Sigmoid colon (tissue), 7 donors: ENCODE results near the gene QRFPR. TPM values are rescaled to one million over a fixed set of nuclear protein-coding genes. Genes with fewer than 3 reads are reported as not detected.

Experiments used
- DNase-seq: peaks from one replicate; pipeline ENCODE4 v3.0.0-alpha.2; 2019
- H3K27ac ChIP-seq, 4 donors: fragments of 200-600 bp; sonication (generic); one replicate each; pipeline ENCODE4 v1.5.1; 2016 to 2019; ENCODE audit warnings: mild to moderate bottlenecking in 1 of 4
- H3K27me3 ChIP-seq, 3 donors: fragments of 200-600 bp; sonication (generic); one replicate each; pipeline ENCODE4 v1.5.1; 2019; ENCODE audit warnings: mild to moderate bottlenecking in 1 of 3
- H3K36me3 ChIP-seq, 4 donors: fragments of 200-600 bp; sonication (generic); one replicate each; pipeline ENCODE4 v1.5.1; 2016 to 2019
- H3K4me1 ChIP-seq, 4 donors: fragments of 200-600 bp; sonication (generic); one replicate each; pipeline ENCODE4 v1.5.1; 2017 to 2019
- H3K4me3 ChIP-seq, 4 donors: fragments of 200-600 bp; sonication (generic); one replicate each; pipeline ENCODE4 v1.5.1; 2017 to 2019; ENCODE audit warnings: mild to moderate bottlenecking in 2 of 4, moderate library complexity in 1 of 4
- H3K9me3 ChIP-seq, 4 donors: fragments of 200-600 bp in 3 of 4; sonication (generic) in 3 of 4; one replicate each; pipeline versions ENCODE4 v1.5.1 to v1.6.1; 2013 to 2019
- EP300 ChIP-seq, 4 donors: sonication (generic); formaldehyde crosslinking; IDR thresholded peaks; one replicate each; pipeline ENCODE4 v1.6.1; 2017; ENCODE audit warnings: antibody characterized with exemption in 4 of 4
- POLR2A ChIP-seq, 2 donors: fragments of 450-650 bp; IDR thresholded peaks; one replicate each; pipeline ENCODE4 v1.6.1; 2016; ENCODE audit warnings: antibody characterized with exemption in 2 of 2, mild to moderate bottlenecking in 2 of 2, moderate library complexity in 2 of 2
- POLR2AphosphoS5 ChIP-seq, 4 donors: sonication (generic); formaldehyde crosslinking; IDR thresholded peaks; one replicate each; pipeline ENCODE4 v1.6.1; 2017; ENCODE audit warnings: antibody characterized with exemption in 4 of 4
- WGBS, 2 donors: extraction: QIAGEN DNeasy Blood & Tissue Kit; methylation state at CpG; one replicate each; pipeline ENCODE4 v1.1.7; 2013; 5-methylcytosine and 5-hydroxymethylcytosine counted together
- intact Hi-C: fragments of 100-400 bp; cut with DNase I; formaldehyde crosslinking; loops from one replicate; pipeline ENCODE4 v1.15.1; 2023
- polyA plus RNA-seq, 3 donors: library from polyadenylated mRNA; stranded (reverse); fragments of 200-250 nt; gene quantifications; one replicate each; pipeline ENCODE4 v1.2.3, GENCODE V29; 2013
- total RNA-seq, 4 donors: library from RNA; depleted of rRNA; stranded (reverse); fragments of >200 nt; gene quantifications; one replicate each; pipeline ENCODE4 v1.1.0, GENCODE V29; 2016
- TF ChIP-seq, protein P1 (sequence below), 4 experiments: fragments of 450-650 bp in 3 of 4; fragments of 200-600 bp in 1 of 4; IDR thresholded peaks; one replicate each; pipeline ENCODE4 v1.5.1; 2016 to 2019; ENCODE audit warnings: antibody characterized with exemption in 4 of 4, mild to moderate bottlenecking in 3 of 4, moderate library complexity in 2 of 4
- donor health status: healthy with polysubstance abuse.
- donor health status: Bipolar disorder and iron deficiency.
- donor health status: healthy.

The QRFPR gene
- total and polyA plus RNA-seq, 7 donors: 0.04 to 0.71 TPM; not detected in 5

DNA sequence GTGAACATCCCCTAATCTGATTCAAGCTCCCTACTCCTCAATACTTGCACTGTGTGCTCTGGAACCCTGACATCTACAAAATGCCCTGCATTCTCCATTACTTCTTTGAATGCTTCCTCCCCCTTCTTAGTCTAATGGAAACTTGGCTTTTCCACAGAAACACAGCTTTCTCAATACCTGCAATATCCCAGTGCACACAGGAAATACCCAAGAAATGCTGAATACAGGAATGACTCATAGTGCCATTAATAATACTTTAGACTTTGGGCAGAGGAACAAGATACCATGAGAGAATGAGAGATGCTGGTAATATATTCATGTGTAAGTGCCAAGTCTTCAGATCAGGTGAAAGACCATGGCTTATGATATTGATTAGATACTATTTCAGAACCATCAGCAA lies 5.6 kb downstream of the QRFPR start:
- intact Hi-C loops: no loop called here
- no peak for DNase-seq

DNA sequence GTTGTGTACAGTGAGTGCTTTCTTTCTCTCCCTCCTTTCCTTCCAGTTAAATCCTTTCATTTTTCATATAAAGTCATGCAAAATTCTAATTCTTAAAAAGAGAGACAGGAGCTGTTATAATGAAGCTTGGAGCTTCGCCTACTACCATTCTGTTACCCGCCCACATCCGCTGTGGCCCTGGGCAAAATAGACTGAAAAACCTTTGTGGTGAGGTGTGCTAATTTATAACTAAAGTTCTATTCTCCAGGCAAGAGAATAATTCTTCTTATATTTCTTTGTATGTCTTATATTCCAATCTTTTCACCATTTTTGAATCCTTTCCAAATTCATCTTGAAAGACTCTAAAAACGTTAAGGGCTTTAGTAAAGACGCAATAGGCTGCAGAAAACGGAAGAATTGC lies 7.0 kb downstream of the QRFPR start:
- no peaks in the 10 kb centered on the region for H3K9me3 ChIP-seq
- no peaks in the 10 kb centered on the region for H3K36me3 ChIP-seq
- no peak for DNase-seq
- TF ChIP-seq POLR2A (IDR thresholded peaks at IDR 0.05) (no peak), POLR2AphosphoS5 (IDR thresholded peaks at IDR 0.05) (no peak), EP300 (IDR thresholded peaks at IDR 0.05) (no peak)
- TF ChIP-seq, protein P1, sequence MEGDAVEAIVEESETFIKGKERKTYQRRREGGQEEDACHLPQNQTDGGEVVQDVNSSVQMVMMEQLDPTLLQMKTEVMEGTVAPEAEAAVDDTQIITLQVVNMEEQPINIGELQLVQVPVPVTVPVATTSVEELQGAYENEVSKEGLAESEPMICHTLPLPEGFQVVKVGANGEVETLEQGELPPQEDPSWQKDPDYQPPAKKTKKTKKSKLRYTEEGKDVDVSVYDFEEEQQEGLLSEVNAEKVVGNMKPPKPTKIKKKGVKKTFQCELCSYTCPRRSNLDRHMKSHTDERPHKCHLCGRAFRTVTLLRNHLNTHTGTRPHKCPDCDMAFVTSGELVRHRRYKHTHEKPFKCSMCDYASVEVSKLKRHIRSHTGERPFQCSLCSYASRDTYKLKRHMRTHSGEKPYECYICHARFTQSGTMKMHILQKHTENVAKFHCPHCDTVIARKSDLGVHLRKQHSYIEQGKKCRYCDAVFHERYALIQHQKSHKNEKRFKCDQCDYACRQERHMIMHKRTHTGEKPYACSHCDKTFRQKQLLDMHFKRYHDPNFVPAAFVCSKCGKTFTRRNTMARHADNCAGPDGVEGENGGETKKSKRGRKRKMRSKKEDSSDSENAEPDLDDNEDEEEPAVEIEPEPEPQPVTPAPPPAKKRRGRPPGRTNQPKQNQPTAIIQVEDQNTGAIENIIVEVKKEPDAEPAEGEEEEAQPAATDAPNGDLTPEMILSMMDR (IDR thresholded peaks at IDR 0.05): no peak
- intact Hi-C loops: loop anchor here (5.0 kb wide), 1 partner anchor 353 kb away; no protein-coding TSS in a partner anchor
- H3K4me3 ChIP-seq: no peak overlapping the region
- H3K27ac ChIP-seq: no peak overlapping the region
- WGBS, 2 donors: 77 to 86% methylated on average over 6 of the region's 6 CpGs
- peaks cover 0 to 3% (median 0%) of the 10 kb centered on the region in 3 donors for H3K27me3 ChIP-seq
- no peaks in the 10 kb centered on the region for H3K4me1 ChIP-seq

More for the DNA sequence above, 5.6 kb downstream of the QRFPR start:
- H3K27me3 ChIP-seq: peaks cover 0 to 17% (median 7%) of the 10 kb centered on the region in 3 donors
- peaks cover 0 to 3% (median 2%) of the 10 kb centered on the region in 4 donors for H3K4me1 ChIP-seq
- H3K4me3 ChIP-seq: no peak overlapping the region
- H3K36me3 ChIP-seq: no peaks in the 10 kb centered on the region
- H3K9me3 ChIP-seq: no peaks in the 10 kb centered on the region
- H3K27ac ChIP-seq: no peak overlapping the region
- TF ChIP-seq POLR2A (IDR thresholded peaks at IDR 0.05) (no peak), POLR2AphosphoS5 (IDR thresholded peaks at IDR 0.05) (no peak), EP300 (IDR thresholded peaks at IDR 0.05) (no peak)
- TF ChIP-seq, protein P1 (IDR thresholded peaks at IDR 0.05): no peak

DNA sequence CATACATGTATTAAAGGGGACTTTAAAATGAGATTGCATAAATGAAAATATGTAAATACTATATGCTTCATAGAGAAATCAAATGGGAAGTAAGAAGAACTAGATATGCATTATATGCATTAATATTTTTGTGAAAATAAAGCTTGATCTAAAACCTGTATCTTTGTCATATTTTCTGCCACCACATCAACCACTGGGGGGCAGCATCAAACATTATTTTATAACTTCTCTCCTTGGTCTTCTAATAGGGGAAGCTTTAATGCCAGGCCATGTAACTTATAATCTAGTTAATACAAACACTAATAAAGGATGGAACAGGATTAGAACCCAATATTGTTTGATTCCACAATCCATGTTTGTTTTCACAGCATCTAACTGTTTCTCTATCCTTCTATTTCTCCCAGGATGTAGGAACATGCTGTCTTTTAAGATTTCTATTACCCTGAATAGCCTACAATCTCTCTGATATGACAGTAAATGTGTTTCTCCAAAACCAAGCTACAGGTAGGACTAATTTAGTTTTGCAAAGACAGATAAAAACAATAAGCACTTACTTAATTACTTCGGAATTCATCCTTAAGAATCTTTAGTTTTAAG lies 10.0 kb downstream of the QRFPR start:
- DNase-seq: no peak
- no peaks in the 10 kb centered on the region for H3K27me3 ChIP-seq
- no peaks in the 10 kb centered on the region for H3K9me3 ChIP-seq
- no peak overlapping the region for H3K4me3 ChIP-seq
- H3K36me3 ChIP-seq: no peaks in the 10 kb centered on the region
- TF ChIP-seq, protein P1 (IDR thresholded peaks at IDR 0.05): peak in 3 of 4 experiments; percentile 34 to 61 (median 34)
- no peak for TF ChIP-seq POLR2A (IDR thresholded peaks at IDR 0.05)
- no peak for TF ChIP-seq EP300 (IDR thresholded peaks at IDR 0.05)
- TF ChIP-seq POLR2AphosphoS5 (IDR thresholded peaks at IDR 0.05): no peak
- WGBS, 2 donors: 83 to 85% methylated on average over 1 of the region's 1 CpG
- no peaks in the 10 kb centered on the region for H3K4me1 ChIP-seq
- intact Hi-C loops: loop anchor here (1.0 to 5.0 kb wide), 3 partner anchors 50 to 356 kb away; no protein-coding TSS in a partner anchor
- H3K27ac ChIP-seq: no peak overlapping the region

DNA sequence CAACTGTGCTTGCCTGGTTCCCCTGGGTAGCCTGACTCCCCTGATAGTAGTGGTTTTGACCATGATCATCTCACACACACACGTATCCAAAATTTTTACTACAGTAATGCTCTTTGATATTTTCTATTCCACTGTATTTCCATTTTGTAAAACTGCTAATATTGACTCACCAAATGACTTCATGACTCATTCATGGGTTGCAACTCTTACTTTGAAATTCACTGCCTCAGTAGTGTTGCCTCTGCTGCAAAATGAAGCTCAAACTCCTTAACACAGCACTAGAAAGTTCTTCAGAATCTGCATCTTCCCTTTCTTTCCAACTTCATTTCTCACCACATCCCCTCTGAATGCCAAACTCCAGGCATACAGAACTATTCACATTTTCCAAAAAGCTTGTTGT lies 20.3 kb downstream of the QRFPR start:
- H3K27ac ChIP-seq: no peak overlapping the region
- H3K9me3 ChIP-seq: no peaks in the 10 kb centered on the region
- no peak overlapping the region for H3K4me3 ChIP-seq
- DNase-seq: no peak
- no peaks in the 10 kb centered on the region for H3K27me3 ChIP-seq
- H3K36me3 ChIP-seq: no peaks in the 10 kb centered on the region
- H3K4me1 ChIP-seq: no peaks in the 10 kb centered on the region
- intact Hi-C loops: no loop called here
- TF ChIP-seq, protein P1 (IDR thresholded peaks at IDR 0.05): no peak
- TF ChIP-seq POLR2AphosphoS5 (IDR thresholded peaks at IDR 0.05) (no peak), POLR2A (IDR thresholded peaks at IDR 0.05) (no peak), EP300 (IDR thresholded peaks at IDR 0.05) (no peak)
- 69 to 79% methylated on average over 1 of the region's 1 CpG for WGBS, 2 donors

DNA sequence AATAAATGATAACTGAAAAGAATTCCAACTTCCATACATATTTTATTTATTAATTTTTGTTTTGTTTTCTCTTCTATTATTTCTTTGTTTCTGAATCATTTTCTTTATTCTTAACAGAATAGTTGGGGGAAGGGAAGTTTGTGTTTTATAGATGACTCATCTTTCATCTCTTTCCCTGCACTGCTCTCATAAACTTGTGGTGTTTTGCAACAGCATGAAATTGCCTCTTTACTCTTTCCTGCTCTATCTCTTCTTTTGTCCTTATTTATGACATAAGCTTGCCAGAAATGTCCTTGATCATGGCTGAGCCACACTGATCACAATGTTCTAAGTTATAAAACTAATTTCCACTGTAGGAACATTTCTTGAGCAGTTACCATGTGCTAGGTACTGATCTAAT lies 22.3 kb downstream of the QRFPR start:
- Histone ChIP-seq H3K27ac (no peak overlapping the region), H3K4me1 (no peaks in the 10 kb centered on the region), H3K9me3 (peaks cover 0 to 4% (median 0%) of the 10 kb centered on the region in 4 donors), H3K4me3 (no peak overlapping the region), H3K36me3 (no peaks in the 10 kb centered on the region), H3K27me3 (no peaks in the 10 kb centered on the region)
- TF ChIP-seq EP300 (IDR thresholded peaks at IDR 0.05): no peak
- TF ChIP-seq, protein P1 (IDR thresholded peaks at IDR 0.05): no peak
- TF ChIP-seq POLR2AphosphoS5 (IDR thresholded peaks at IDR 0.05): no peak
- TF ChIP-seq POLR2A (IDR thresholded peaks at IDR 0.05): no peak
- intact Hi-C loops: no loop called here
- no peak for DNase-seq
